SKM-1 (cell line): Measurements from ENCODE around the gene SEPSECS.
"Not testable (repeated sequence)": the region's sequence is repeated elsewhere in the genome, so short reads cannot be mapped to it uniquely, and the experiment has no call there.

ENCODE experiments used
- DNase-seq: peaks from one replicate; lab custom pipeline; 2025; ENCODE audit not compliant: unreplicated experiment; lab: John Stamatoyannopoulos, UW

Gene SEPSECS

GRCh38 chr4:25085671-25086070 is 74.6 kb downstream of the SEPSECS start:
- DNase-seq: no peak

GRCh38 chr4:25083441-25083840 is 76.8 kb downstream of the SEPSECS start:
- not testable (repeated sequence) for DNase-seq

GRCh38 chr4:25081866-25082471 is 78.3 kb downstream of the SEPSECS start:
- no peak for DNase-seq

- no peak for DNase-seq
Observed at GRCh38 chr4:25080571-25080970, 79.7 kb downstream of the SEPSECS start.

GRCh38 chr4:25078523-25078922 is 81.7 kb downstream of the SEPSECS start:
- DNase-seq: no peak

- DNase-seq: no peak
Observed at GRCh38 chr4:25076625-25077398, 83.4 kb downstream of the SEPSECS start.

GRCh38 chr4:25075851-25076250 is 84.4 kb downstream of the SEPSECS start:
- no peak for DNase-seq

GRCh38 chr4:25075129-25075528 is 85.1 kb downstream of the SEPSECS start:
- DNase-seq: no peak

- DNase-seq: no peak
Observed at GRCh38 chr4:25070545-25070944, 89.7 kb downstream of the SEPSECS start.
